ENCODE results near the gene CADM2.

DNA sequence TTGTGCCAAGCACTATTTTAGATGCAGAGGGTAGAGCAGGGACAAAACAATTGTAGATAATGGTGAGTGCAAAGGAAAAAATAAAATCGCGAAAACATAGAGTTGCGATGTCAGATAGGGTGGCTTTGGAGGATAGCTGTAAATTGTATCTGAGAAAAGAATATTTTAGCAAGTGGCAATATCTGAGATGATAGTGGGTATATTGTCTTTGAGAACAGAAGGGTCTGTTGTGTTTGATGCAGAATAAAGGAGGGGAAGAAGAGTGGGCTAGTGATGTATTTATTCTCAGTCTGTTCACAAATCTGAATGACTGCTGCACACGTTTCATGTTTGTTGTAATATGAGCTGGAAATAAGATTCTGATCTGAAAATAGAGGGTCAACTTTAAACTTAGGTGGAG, 396.8 kb downstream of the CADM2 start:
- TF ChIP-seq, protein P1, sequence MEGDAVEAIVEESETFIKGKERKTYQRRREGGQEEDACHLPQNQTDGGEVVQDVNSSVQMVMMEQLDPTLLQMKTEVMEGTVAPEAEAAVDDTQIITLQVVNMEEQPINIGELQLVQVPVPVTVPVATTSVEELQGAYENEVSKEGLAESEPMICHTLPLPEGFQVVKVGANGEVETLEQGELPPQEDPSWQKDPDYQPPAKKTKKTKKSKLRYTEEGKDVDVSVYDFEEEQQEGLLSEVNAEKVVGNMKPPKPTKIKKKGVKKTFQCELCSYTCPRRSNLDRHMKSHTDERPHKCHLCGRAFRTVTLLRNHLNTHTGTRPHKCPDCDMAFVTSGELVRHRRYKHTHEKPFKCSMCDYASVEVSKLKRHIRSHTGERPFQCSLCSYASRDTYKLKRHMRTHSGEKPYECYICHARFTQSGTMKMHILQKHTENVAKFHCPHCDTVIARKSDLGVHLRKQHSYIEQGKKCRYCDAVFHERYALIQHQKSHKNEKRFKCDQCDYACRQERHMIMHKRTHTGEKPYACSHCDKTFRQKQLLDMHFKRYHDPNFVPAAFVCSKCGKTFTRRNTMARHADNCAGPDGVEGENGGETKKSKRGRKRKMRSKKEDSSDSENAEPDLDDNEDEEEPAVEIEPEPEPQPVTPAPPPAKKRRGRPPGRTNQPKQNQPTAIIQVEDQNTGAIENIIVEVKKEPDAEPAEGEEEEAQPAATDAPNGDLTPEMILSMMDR (IDR thresholded peaks at IDR 0.05; ENCODE audit: low read length): no peak
- TF ChIP-seq EZH2 (IDR thresholded peaks at IDR 0.05; ENCODE audit: borderline replicate concordance, low read length): no peak
